Endothelial cell of umbilical vein (primary cell): Measurements from ENCODE around the gene UST. TPM values are rescaled to one million over a fixed set of nuclear protein-coding genes. Genes with fewer than 3 reads are reported as not detected.

Experiments
- BruUV-seq: library from RNA; stranded (reverse); fragments of 400-500 nt; replicated peaks from 2 replicates; lab custom pipeline; 2021; lab: Mats Ljungman, UMichigan
- CTCF ChIA-PET: fragments of 300-600, 350-600 bp; sonication (Branson Sonifier 250); formaldehyde crosslinking; loops from one replicate; lab custom pipeline; 2021; ENCODE audit warnings: antibody characterized with exemption, inconsistent platforms; lab: Charles Lee
- POLR2A ChIA-PET: fragments of 300-600, 350-600 bp; sonication (Branson Sonifier 250); formaldehyde crosslinking; loops from one replicate; lab custom pipeline; 2021; ENCODE audit warnings: antibody characterized with exemption, inconsistent platforms; lab: Charles Lee
- DNase-seq: peaks from one replicate; pipeline ENCODE4 v3.0.0-alpha.2; 2011; ENCODE audit warnings: low read depth, low spot score
- FAIRE-seq: peaks from 2 replicates; lab custom pipeline; 2011; peaks lifted over from hg19 to GRCh38; lab: Jason Lieb, UNC
- H2AFZ ChIP-seq: 2 replicates; pipeline ENCODE4 v1.6.0; 2012; ENCODE audit warnings: low read depth, low read length, control low read depth, inconsistent platforms
- H3K27ac ChIP-seq: 2 replicates; pipeline ENCODE4 v1.5.1; 2011; ENCODE audit warnings: low read depth, mild to moderate bottlenecking, control low read depth, low read length, moderate library complexity; ENCODE audit not compliant: insufficient read depth
- H3K27me3 ChIP-seq, 2 experiments: 2 replicates each; pipeline versions ENCODE4 v1.6.0 to v1.6.1; 2011; ENCODE audit warnings: low read length in 2 of 2, mixed read lengths in 1 of 2; ENCODE audit not compliant: control insufficient read depth in 2 of 2, insufficient read depth in 2 of 2
- H3K36me3 ChIP-seq, 2 experiments: 2 replicates in 1 of 2; 3 replicates in 1 of 2; pipeline ENCODE4 v1.5.1; 2011; ENCODE audit warnings: low read length in 2 of 2, mild to moderate bottlenecking in 1 of 2, moderate library complexity in 1 of 2; ENCODE audit not compliant: control insufficient read depth in 2 of 2, insufficient read depth in 2 of 2; ENCODE audit errors: extremely low read depth in 1 of 2
- H3K4me1 ChIP-seq: 3 replicates; pipeline ENCODE4 v1.5.1; 2011; ENCODE audit warnings: mild to moderate bottlenecking, low read length; ENCODE audit not compliant: control insufficient read depth, insufficient read depth; ENCODE audit errors: extremely low read depth
- H3K4me2 ChIP-seq: 2 replicates; pipeline ENCODE4 v1.6.1; 2011; ENCODE audit warnings: low read length, control low read depth, mixed read lengths; ENCODE audit not compliant: insufficient read depth
- H3K4me3 ChIP-seq, 3 experiments: fragments of 200-600 bp in 1 of 3; sonication (generic), shearing (Covaris generic) in 1 of 3; replicated peaks in 1 of 3; 2 replicates each; pipeline ENCODE4 v1.5.1; 2011 to 2016; ENCODE audit warnings: control low read depth in 3 of 3, low read length in 3 of 3, mild to moderate bottlenecking in 2 of 3, inconsistent platforms in 1 of 3, low read depth in 1 of 3, moderate library complexity in 1 of 3; ENCODE audit not compliant: insufficient read depth in 1 of 3
- H3K79me2 ChIP-seq: 2 replicates; pipeline ENCODE4 v1.6.0; 2012; ENCODE audit warnings: low read length, inconsistent platforms; ENCODE audit not compliant: control insufficient read depth, insufficient read depth
- H3K9ac ChIP-seq: replicated peaks from 2 replicates; pipeline ENCODE3; 2011; ENCODE audit warnings: low read length, control low read depth; ENCODE audit not compliant: insufficient read depth; ENCODE audit errors: extremely low read depth
- H3K9me1 ChIP-seq: replicated peaks from 3 replicates; pipeline ENCODE4 v1.6.0; 2011; ENCODE audit warnings: mild to moderate bottlenecking, low read length; ENCODE audit not compliant: control insufficient read depth, insufficient read depth; ENCODE audit errors: extremely low read depth
- H3K9me3 ChIP-seq: replicated peaks from 2 replicates; pipeline ENCODE4 v1.5.1; 2012; ENCODE audit warnings: low read length, inconsistent platforms; ENCODE audit not compliant: control insufficient read depth, insufficient read depth
- H4K20me1 ChIP-seq: replicated peaks from 2 replicates; pipeline ENCODE3; 2011; ENCODE audit warnings: mild to moderate bottlenecking, low read length; ENCODE audit not compliant: control insufficient read depth, insufficient read depth; ENCODE audit errors: extremely low read depth
- FOS ChIP-seq: IDR thresholded peaks from 2 replicates; pipeline ENCODE4 v1.6.1; 2011; ENCODE audit warnings: mild to moderate bottlenecking, low read length, moderate library complexity, borderline replicate concordance; ENCODE audit not compliant: insufficient read depth
- GATA2 ChIP-seq: IDR thresholded peaks from 2 replicates; pipeline ENCODE4 v1.7.0; 2011; ENCODE audit warnings: low read depth, mild to moderate bottlenecking, moderate library complexity, mixed read lengths, low read length; ENCODE audit not compliant: insufficient read length, insufficient read depth
- MYC ChIP-seq: IDR thresholded peaks from one replicate; pipeline ENCODE4 v1.6.1; 2011; ENCODE audit warnings: mild to moderate bottlenecking, low read depth, low read length
- POLR2A ChIP-seq: IDR thresholded peaks from 2 replicates; pipeline ENCODE4 v1.6.1; 2012; ENCODE audit warnings: low read depth, mild to moderate bottlenecking, control low read depth, low read length
- dilution Hi-C: fragments of 300-500 bp; cut with MboI; formaldehyde crosslinking; loops from one replicate; pipeline ENCODE4 v1.15.0; 2019; ENCODE audit warnings: low sequenced_read_pairs; ENCODE audit not compliant: extremely low pct_ligation_motif_present
- intact Hi-C: fragments of 100-400 bp; cut with micrococcal nuclease; formaldehyde crosslinking; loops from one replicate; pipeline ENCODE4 v1.10.0; 2022
- polyA plus RNA-seq, 4 experiments: library from polyadenylated mRNA; depleted of rRNA in 3 of 4; stranded (reverse) in 3 of 4; unstranded in 1 of 4; fragments of >200 nt; gene quantifications; 2 replicates each; pipeline versions ENCODE4 v1.2.1 to v1.2.3, GENCODE V29; 2011 to 2012; ENCODE audit warnings: missing spikeins in 1 of 4
- total RNA-seq: library from RNA; stranded (reverse); gene quantifications from 2 replicates; pipeline ENCODE4 v1.2.3, GENCODE V29; 2021

Gene UST
- total and polyA plus RNA-seq, 2 donors (not counting 3 experiments of a cell fraction or from before 2014, with no cell fraction given), result 0.26 to 0.84 TPM

- CTCF ChIA-PET, result interaction anchor here (0.9 to 1.5 kb wide), 2 partner anchors 15 to 83 kb away, joined by 3 to 5 read pairs; no protein-coding TSS in a partner anchor
- FAIRE-seq (no peak), DNase-seq (no peak)
These were observed 364.8 kb downstream of the UST start for GRCh38 chr6:149111556-149112115.

GRCh38 chr6:149112976-149113375 lies 366.1 kb downstream of the UST start:
- POLR2A ChIA-PET, result no interaction called here
- Histone ChIP-seq H4K20me1 (no peaks in the 10 kb centered on the region), H3K4me3 (no peak overlapping the region), H3K36me3 (no peaks in the 10 kb centered on the region), H3K4me2 (no peak overlapping the region), H3K9me1 (no peaks in the 10 kb centered on the region), H3K4me1 (no peaks in the 10 kb centered on the region), H3K27ac (no peak overlapping the region), H3K9ac (no peak overlapping the region), H2AFZ (no peak overlapping the region), H3K9me3 (no peaks in the 10 kb centered on the region), H3K79me2 (no peaks in the 10 kb centered on the region), H3K27me3 (peaks cover 0 to 2% of the 10 kb centered on the region in 2 experiments)
- CTCF ChIA-PET, result no interaction called here
- DNase-seq (no peak), FAIRE-seq (no peak)
- no peak for TF ChIP-seq MYC
- dilution Hi-C loops (no loop called here), intact Hi-C loops (no loop called here)
- BruUV-seq, result no TSS peak

More at GRCh38 chr6:149111556-149112115, 364.8 kb downstream of the UST start:
- no peak overlapping the region for H2AFZ ChIP-seq
- H3K9me1 ChIP-seq, result no peaks in the 10 kb centered on the region
- no peak overlapping the region for H3K4me3 ChIP-seq
- H3K4me2 ChIP-seq, result no peak overlapping the region
- no TSS peak for BruUV-seq
- H3K4me1 ChIP-seq, result no peaks in the 10 kb centered on the region
- POLR2A ChIA-PET, result no interaction called here
- peaks cover 0 to 2% of the 10 kb centered on the region in 2 experiments for H3K27me3 ChIP-seq
- TF ChIP-seq GATA2 (no peak), POLR2A (no peak), FOS (no peak)
- H3K79me2 ChIP-seq, result no peaks in the 10 kb centered on the region
- H4K20me1 ChIP-seq, result no peaks in the 10 kb centered on the region
- intact Hi-C loops, result no loop called here
- H3K36me3 ChIP-seq, result no peaks in the 10 kb centered on the region
- dilution Hi-C loops, result no loop called here
- H3K9ac ChIP-seq, result no peak overlapping the region
- no peaks in the 10 kb centered on the region for H3K9me3 ChIP-seq
- no peak overlapping the region for H3K27ac ChIP-seq
